HCT116 (cell line): ENCODE data around the gene UBE3B. TPM values are rescaled to one million over a fixed set of nuclear protein-coding genes. Genes with fewer than 3 reads are reported as not detected.

Source experiments
- ATAC-seq: fragments of 200-7000 bp; cut with Tn5 transposase; 2 replicates; pipeline ENCODE4 v1.9.1; 2020; ENCODE audit warnings: mild to moderate bottlenecking, moderate library complexity
- BruUV-seq: library from RNA; stranded (reverse); fragments of 400-500 nt; replicated peaks from 2 replicates; lab custom pipeline; 2021; lab: Mats Ljungman, UMichigan
- CTCF ChIA-PET: fragments of 300-600 bp; sonication (Branson Sonifier 250); formaldehyde crosslinking; loops from one replicate; lab custom pipeline; 2021; ENCODE audit warnings: antibody characterized with exemption; lab: Charles Lee
- POLR2A ChIA-PET: fragments of 300-600, 350-600 bp; sonication (Branson Sonifier 250); formaldehyde crosslinking; loops from one replicate; lab custom pipeline; 2021; ENCODE audit warnings: antibody characterized with exemption; lab: Charles Lee
- RAD21 ChIA-PET, 2 experiments: fragments of 300-600 bp; sonication (Branson Sonifier 250); formaldehyde crosslinking; loops; one replicate each; lab custom pipeline; 2023; ENCODE audit warnings: low total read pairs in 2 of 2; ENCODE audit not compliant: uncharacterized antibody in 2 of 2, unreplicated experiment in 2 of 2, low non-redundant PET in 1 of 2; lab: Charles Lee
- DNase-seq: peaks from one replicate; pipeline ENCODE4 v3.0.0-alpha.2; 2010; ENCODE audit warnings: low read depth, low spot score
- H2AFZ ChIP-seq: fragments of 200-600 bp; shearing (Covaris generic), sonication (generic); 2 replicates; pipeline ENCODE4 v1.6.1; 2017; ENCODE audit warnings: low read depth, mixed run types, mixed read lengths, antibody characterized with exemption, low read length; ENCODE audit not compliant: poor library complexity, severe bottlenecking
- H3K27ac ChIP-seq: 2 replicates; pipeline ENCODE4 v1.5.1; 2012; ENCODE audit warnings: low read depth, low read length
- H3K27me3 ChIP-seq: fragments of 200-600 bp; sonication (generic); 2 replicates; pipeline ENCODE4 v1.6.1; 2016; ENCODE audit warnings: mixed run types, low read length, mixed read lengths; ENCODE audit not compliant: insufficient read depth
- H3K36me3 ChIP-seq, 2 experiments: fragments of 200-500 bp in 1 of 2; fragments of 200-600 bp in 1 of 2; sonication (Bioruptor generic) in 1 of 2; sonication (generic) in 1 of 2; 2 replicates each; pipeline versions ENCODE4 v1.5.1 to v1.6.1; 2014 to 2016; ENCODE audit warnings: low read length in 2 of 2, inconsistent platforms in 1 of 2, mixed read lengths in 1 of 2, mixed run types in 1 of 2; ENCODE audit not compliant: insufficient read depth in 2 of 2, control insufficient read depth in 1 of 2
- H3K4me1 ChIP-seq, 2 experiments: fragments of 200-600 bp in 1 of 2; sonication (generic) in 1 of 2; 2 replicates each; pipeline versions ENCODE4 v1.5.1 to v1.6.1; 2012 to 2017; ENCODE audit warnings: low read length in 2 of 2, inconsistent platforms in 1 of 2, mild to moderate bottlenecking in 1 of 2, mixed read lengths in 1 of 2, mixed run types in 1 of 2, moderate library complexity in 1 of 2; ENCODE audit not compliant: insufficient read depth in 2 of 2, control insufficient read depth in 1 of 2
- H3K4me2 ChIP-seq: fragments of 200-600 bp; sonication (generic); 2 replicates; pipeline ENCODE4 v1.6.1; 2017; ENCODE audit warnings: mixed run types, low read length, mixed read lengths
- H3K4me3 ChIP-seq, 2 experiments: fragments of 200-600 bp in 1 of 2; sonication (generic) in 1 of 2; replicated peaks in 1 of 2; 2 replicates each; pipeline ENCODE4 v1.5.1; 2011 to 2016; ENCODE audit warnings: low read length in 2 of 2, control low read depth in 1 of 2, low read depth in 1 of 2, mild to moderate bottlenecking in 1 of 2, mixed read lengths in 1 of 2, mixed run types in 1 of 2
- H3K79me2 ChIP-seq: fragments of 200-600 bp; sonication (generic); 2 replicates; pipeline ENCODE4 v1.6.1; 2017; ENCODE audit warnings: mild to moderate bottlenecking, mixed run types, low read length, moderate library complexity, mixed read lengths; ENCODE audit not compliant: insufficient read depth
- H3K9ac ChIP-seq: fragments of 200-600 bp; sonication (generic); 2 replicates; pipeline ENCODE4 v1.6.1; 2016; ENCODE audit warnings: low read length, mixed read lengths
- H3K9me2 ChIP-seq: fragments of 200-600 bp; sonication (generic), shearing (Covaris generic); 2 replicates; pipeline ENCODE4 v1.6.1; 2017; ENCODE audit warnings: mixed run types, mild to moderate bottlenecking, moderate library complexity; ENCODE audit not compliant: insufficient read depth
- H3K9me3 ChIP-seq, 2 experiments: fragments of 200-500 bp in 1 of 2; fragments of 200-600 bp in 1 of 2; sonication (Bioruptor generic) in 1 of 2; sonication (generic) in 1 of 2; 2 replicates each; pipeline ENCODE4 v1.6.1; 2014 to 2017; ENCODE audit warnings: low read length in 2 of 2, mixed read lengths in 2 of 2, inconsistent platforms in 1 of 2, low read depth in 1 of 2, mild to moderate bottlenecking in 1 of 2, mixed run types in 1 of 2, moderate library complexity in 1 of 2; ENCODE audit not compliant: control insufficient read depth in 1 of 2, insufficient read depth in 1 of 2
- H4K20me1 ChIP-seq: fragments of 200-600 bp; sonication (generic), shearing (Covaris generic); 2 replicates; pipeline ENCODE4 v1.6.1; 2017; ENCODE audit warnings: mixed run types, mild to moderate bottlenecking, moderate library complexity; ENCODE audit not compliant: insufficient read depth
- EGR1 ChIP-seq: IDR thresholded peaks from 2 replicates; pipeline ENCODE4 v1.6.1; 2012; ENCODE audit warnings: low read depth
- EZH2phosphoT487 ChIP-seq: fragments of 200-600 bp; IDR thresholded peaks from 2 replicates; pipeline ENCODE4 v1.6.1; 2018; ENCODE audit warnings: antibody characterized with exemption, borderline replicate concordance
- JUND ChIP-seq: IDR thresholded peaks from 2 replicates; pipeline ENCODE4 v1.6.1; 2012
- POLR2A ChIP-seq: IDR thresholded peaks from 2 replicates; pipeline ENCODE4 v1.7.0; 2011; ENCODE audit warnings: borderline replicate concordance; ENCODE audit not compliant: insufficient read depth, insufficient read length; ENCODE audit errors: extremely low read depth
- RAD21 ChIP-seq: IDR thresholded peaks from 2 replicates; pipeline ENCODE4 v1.6.1; 2012; ENCODE audit warnings: low read depth, mild to moderate bottlenecking
- SP1 ChIP-seq: IDR thresholded peaks from 2 replicates; pipeline ENCODE4 v1.6.1; 2012; ENCODE audit warnings: low read depth
- SRF ChIP-seq: IDR thresholded peaks from 2 replicates; pipeline ENCODE4 v1.6.1; 2012; ENCODE audit warnings: low read depth
- TCF7L2 ChIP-seq: IDR thresholded peaks from 2 replicates; pipeline ENCODE4 v1.7.0; 2011; ENCODE audit warnings: borderline replicate concordance, inconsistent platforms; ENCODE audit not compliant: insufficient read depth, insufficient read length; ENCODE audit errors: extremely low read depth
- ZFX ChIP-seq: fragments of 450-650 bp; IDR thresholded peaks from 2 replicates; pipeline ENCODE4 v1.6.1; 2017
- ZNF274 ChIP-seq: fragments of 200-500 bp; sonication (Bioruptor generic); IDR thresholded peaks from 2 replicates; pipeline ENCODE4 v1.6.1; 2014; ENCODE audit warnings: mild to moderate bottlenecking, low read depth, low read length, inconsistent platforms
- intact Hi-C: fragments of 100-400 bp; cut with micrococcal nuclease; formaldehyde crosslinking; loops from 2 replicates; pipeline ENCODE4 v1.10.0; 2022
- total RNA-seq: library from RNA; stranded (reverse); gene quantifications from one replicate; pipeline ENCODE4 v1.2.1, GENCODE V29; 2021; ENCODE audit not compliant: unreplicated experiment
- TF ChIP-seq, protein P1 (sequence below): IDR thresholded peaks from 2 replicates; pipeline ENCODE4 v1.6.1; 2011; ENCODE audit warnings: mild to moderate bottlenecking, low read length, moderate library complexity; ENCODE audit not compliant: insufficient replicate concordance; ENCODE audit errors: extremely low read depth
- TF ChIP-seq, protein P2 (sequence below): IDR thresholded peaks from 2 replicates; pipeline ENCODE4 v1.6.1; 2012; ENCODE audit warnings: low read depth

The UBE3B gene
- total RNA-seq, 1 experiment from 2014 or later, result 28.9 TPM

DNA sequence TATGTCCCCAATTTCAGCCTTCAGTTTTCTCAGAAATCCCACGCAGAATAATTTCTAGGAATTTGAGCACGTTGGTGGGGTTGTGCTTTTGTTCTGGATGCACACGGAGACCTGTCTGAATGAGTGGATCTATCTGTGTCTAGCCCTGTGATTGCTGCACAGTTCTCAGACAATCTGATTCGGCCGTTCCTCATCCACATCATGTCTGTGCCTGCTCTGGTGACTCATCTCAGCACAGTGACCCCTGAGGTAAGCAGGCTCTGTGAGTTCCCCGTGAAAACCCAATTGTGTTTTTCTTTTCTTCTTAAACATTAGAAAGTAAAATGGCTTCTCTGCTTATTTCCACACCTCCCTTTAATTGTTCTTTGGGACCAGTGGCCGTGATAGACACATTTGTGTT lies 20.2 kb downstream of the UBE3B start:
- CTCF ChIA-PET, result no interaction called here
- POLR2A ChIA-PET, result no interaction called here
- RAD21 ChIA-PET, result no interaction called here
- no peak overlapping the region for H2AFZ ChIP-seq
- no peaks in the 10 kb centered on the region for H3K9me2 ChIP-seq
- no peak overlapping the region for H3K9ac ChIP-seq
- no peaks in the 10 kb centered on the region for H3K4me1 ChIP-seq
- H4K20me1 ChIP-seq, result no peaks in the 10 kb centered on the region
- TF ChIP-seq JUND, result no peak
- TF ChIP-seq ZNF274, result no peak
- TF ChIP-seq EZH2phosphoT487, result no peak
- TF ChIP-seq TCF7L2, result no peak
- TF ChIP-seq, protein P1, sequence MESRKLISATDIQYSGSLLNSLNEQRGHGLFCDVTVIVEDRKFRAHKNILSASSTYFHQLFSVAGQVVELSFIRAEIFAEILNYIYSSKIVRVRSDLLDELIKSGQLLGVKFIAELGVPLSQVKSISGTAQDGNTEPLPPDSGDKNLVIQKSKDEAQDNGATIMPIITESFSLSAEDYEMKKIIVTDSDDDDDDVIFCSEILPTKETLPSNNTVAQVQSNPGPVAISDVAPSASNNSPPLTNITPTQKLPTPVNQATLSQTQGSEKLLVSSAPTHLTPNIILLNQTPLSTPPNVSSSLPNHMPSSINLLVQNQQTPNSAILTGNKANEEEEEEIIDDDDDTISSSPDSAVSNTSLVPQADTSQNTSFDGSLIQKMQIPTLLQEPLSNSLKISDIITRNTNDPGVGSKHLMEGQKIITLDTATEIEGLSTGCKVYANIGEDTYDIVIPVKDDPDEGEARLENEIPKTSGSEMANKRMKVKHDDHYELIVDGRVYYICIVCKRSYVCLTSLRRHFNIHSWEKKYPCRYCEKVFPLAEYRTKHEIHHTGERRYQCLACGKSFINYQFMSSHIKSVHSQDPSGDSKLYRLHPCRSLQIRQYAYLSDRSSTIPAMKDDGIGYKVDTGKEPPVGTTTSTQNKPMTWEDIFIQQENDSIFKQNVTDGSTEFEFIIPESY, result no peak
- TF ChIP-seq POLR2A, result no peak
- no peak for TF ChIP-seq SP1
- TF ChIP-seq, protein P2, sequence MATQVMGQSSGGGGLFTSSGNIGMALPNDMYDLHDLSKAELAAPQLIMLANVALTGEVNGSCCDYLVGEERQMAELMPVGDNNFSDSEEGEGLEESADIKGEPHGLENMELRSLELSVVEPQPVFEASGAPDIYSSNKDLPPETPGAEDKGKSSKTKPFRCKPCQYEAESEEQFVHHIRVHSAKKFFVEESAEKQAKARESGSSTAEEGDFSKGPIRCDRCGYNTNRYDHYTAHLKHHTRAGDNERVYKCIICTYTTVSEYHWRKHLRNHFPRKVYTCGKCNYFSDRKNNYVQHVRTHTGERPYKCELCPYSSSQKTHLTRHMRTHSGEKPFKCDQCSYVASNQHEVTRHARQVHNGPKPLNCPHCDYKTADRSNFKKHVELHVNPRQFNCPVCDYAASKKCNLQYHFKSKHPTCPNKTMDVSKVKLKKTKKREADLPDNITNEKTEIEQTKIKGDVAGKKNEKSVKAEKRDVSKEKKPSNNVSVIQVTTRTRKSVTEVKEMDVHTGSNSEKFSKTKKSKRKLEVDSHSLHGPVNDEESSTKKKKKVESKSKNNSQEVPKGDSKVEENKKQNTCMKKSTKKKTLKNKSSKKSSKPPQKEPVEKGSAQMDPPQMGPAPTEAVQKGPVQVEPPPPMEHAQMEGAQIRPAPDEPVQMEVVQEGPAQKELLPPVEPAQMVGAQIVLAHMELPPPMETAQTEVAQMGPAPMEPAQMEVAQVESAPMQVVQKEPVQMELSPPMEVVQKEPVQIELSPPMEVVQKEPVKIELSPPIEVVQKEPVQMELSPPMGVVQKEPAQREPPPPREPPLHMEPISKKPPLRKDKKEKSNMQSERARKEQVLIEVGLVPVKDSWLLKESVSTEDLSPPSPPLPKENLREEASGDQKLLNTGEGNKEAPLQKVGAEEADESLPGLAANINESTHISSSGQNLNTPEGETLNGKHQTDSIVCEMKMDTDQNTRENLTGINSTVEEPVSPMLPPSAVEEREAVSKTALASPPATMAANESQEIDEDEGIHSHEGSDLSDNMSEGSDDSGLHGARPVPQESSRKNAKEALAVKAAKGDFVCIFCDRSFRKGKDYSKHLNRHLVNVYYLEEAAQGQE, result no peak
- no peak for TF ChIP-seq ZFX
- no peak for TF ChIP-seq EGR1
- TF ChIP-seq RAD21, result no peak
- no peak for TF ChIP-seq SRF
- no TSS peak for BruUV-seq
- no peak overlapping the region for H3K4me3 ChIP-seq
- H3K4me2 ChIP-seq, result no peak overlapping the region
- H3K79me2 ChIP-seq, result no peaks in the 10 kb centered on the region
- ATAC-seq (no peak), DNase-seq (no peak)
- peaks cover 0 to 24% of the 10 kb centered on the region in 2 experiments; a peak in 2 of 4 replicates for H3K36me3 ChIP-seq
- intact Hi-C loops, result no loop called here
- no peak overlapping the region for H3K27ac ChIP-seq
- no peaks in the 10 kb centered on the region for H3K9me3 ChIP-seq
- no peaks in the 10 kb centered on the region for H3K27me3 ChIP-seq
